ENCODE data around the gene MARS1.

GRCh38 chr12:57462251-57462911 lies 25.5 kb upstream of the MARS1 start:
- TF ChIP-seq, protein P1, sequence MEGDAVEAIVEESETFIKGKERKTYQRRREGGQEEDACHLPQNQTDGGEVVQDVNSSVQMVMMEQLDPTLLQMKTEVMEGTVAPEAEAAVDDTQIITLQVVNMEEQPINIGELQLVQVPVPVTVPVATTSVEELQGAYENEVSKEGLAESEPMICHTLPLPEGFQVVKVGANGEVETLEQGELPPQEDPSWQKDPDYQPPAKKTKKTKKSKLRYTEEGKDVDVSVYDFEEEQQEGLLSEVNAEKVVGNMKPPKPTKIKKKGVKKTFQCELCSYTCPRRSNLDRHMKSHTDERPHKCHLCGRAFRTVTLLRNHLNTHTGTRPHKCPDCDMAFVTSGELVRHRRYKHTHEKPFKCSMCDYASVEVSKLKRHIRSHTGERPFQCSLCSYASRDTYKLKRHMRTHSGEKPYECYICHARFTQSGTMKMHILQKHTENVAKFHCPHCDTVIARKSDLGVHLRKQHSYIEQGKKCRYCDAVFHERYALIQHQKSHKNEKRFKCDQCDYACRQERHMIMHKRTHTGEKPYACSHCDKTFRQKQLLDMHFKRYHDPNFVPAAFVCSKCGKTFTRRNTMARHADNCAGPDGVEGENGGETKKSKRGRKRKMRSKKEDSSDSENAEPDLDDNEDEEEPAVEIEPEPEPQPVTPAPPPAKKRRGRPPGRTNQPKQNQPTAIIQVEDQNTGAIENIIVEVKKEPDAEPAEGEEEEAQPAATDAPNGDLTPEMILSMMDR (IDR thresholded peaks at IDR 0.05): peak; percentile 94 to 95 (median 95)
- peak; percentile 5 for TF ChIP-seq POLR2A (IDR thresholded peaks at IDR 0.05)
